GM19438 (cell line): Measurements from ENCODE around the gene BDH1.

ENCODE experiments used
- ATAC-seq: cut with Tn5 transposase; IDR thresholded peaks from one replicate; pipeline ENCODE4 v1.9.1; 2021; ENCODE audit warnings: low read depth; ENCODE audit not compliant: unreplicated experiment

Gene BDH1

DNA sequence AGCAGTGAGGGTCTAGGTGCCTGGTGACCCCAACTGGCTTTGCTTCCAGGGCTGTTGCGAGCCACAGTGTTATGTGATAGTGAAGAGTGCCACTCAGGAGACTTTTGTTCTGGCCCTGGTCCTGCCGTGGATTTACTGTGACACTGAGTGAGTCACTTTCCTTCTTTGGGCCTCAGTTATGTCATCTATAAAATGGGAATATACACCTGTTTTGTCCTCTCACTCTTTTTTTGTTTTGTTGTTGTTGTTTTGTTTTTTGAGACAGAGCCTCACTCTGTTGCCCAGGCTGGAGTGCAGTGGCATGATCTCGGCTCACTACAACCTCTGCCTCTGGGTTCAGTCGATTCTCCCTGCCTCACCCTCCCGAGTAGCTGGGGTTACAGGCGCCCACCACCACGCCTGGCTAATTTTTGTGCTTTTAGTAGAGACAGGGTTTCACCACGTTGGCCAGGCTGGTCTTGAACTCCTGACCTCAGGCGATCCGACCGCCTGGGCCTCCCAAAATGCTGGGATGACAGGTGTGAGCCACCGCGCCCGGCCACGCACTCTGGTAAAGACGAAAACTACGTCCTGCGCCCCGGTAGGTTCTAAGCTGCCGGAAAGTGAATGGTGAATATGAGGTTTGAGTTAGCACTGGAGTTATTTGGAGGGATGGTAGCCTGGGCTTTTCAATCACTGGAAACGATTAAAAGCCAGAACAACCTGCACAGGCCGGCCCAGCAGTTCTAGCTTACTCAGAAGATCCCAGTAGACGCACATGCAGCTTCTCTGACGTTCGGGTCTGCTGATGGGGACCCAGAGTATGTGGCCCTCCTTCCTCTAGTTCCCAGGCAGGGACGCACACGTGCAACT lies 46.6 kb downstream of the BDH1 start:
- no peak for ATAC-seq

DNA sequence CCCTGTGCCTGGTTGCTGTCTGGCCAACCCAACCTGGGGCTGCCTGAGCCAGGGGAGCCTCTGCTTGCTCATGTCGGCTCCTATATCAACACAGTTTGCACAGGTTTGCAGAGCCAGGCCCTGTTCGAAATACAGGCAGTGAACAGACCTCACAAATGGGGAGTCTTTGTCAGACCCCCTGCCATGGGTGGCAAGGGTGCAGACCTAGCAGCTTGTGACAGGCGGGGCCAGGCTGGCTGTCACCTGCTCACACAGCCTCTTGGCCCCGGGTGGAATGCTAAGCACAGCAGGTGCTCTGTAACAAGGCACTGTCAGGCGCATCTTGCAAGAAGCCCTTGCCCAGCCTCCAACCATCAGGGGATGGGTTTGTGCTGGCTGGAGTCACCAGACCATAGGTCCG lies 47.3 kb downstream of the BDH1 start:
- ATAC-seq, result no peak

DNA sequence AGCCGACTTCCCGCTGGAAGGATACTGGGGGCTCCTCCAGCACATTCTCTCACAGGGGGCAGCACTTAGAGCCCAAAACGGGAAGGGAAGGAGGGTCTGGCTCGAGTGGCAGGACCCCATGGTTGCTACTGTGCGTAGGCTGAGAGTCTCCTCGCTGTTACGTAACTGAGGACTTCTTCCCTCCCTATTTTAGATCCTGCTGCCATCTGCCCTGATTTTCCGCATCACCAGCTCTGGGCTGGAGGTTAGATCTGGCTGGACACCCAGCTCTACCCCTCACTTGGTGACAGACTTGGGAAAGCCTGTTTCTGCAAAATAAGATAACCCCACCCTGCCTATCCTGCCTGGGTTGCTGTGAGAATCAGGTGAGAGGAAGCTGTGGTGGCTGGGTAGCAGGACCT lies 47.7 kb downstream of the BDH1 start:
- ATAC-seq, result no peak

DNA sequence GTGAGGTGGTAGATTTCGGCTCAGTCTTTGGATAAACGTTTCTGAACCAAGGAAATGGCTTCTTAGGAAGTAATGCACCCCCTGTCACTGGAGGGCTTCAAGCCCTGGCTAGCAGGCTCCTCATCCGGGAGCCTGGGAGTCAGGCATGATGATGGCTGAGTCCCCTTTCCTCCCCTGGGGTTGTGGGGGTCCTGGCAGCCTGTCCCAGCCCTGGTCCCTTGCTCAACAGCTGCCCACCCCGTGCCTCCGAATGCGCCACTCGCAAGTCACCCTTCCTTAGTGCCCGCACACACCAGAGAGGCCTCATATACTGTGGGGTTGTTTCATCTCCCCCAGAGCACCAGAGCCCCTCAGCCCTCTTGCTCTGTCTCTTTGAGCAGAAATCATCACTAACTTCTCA lies 48.2 kb downstream of the BDH1 start:
- no peak for ATAC-seq

DNA sequence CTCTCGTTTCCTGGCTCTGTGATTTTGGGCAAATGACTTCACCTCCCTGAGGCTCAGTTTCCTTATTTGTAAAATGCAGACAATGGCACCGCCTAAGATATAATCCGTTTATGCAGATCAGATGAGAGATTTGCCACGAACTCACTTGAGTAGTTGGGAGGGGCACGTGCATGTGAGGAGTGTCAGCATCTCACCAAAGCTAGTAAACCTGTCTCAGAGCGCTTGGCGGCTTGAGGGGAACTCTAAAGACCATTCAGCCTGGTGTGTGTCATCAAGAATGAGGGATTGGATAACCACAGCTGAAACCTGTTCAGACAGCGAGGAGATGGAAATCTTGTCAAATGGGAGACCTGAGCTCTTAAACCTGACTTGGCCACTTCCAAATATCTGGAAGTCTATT lies 48.7 kb downstream of the BDH1 start:
- no peak for ATAC-seq

DNA sequence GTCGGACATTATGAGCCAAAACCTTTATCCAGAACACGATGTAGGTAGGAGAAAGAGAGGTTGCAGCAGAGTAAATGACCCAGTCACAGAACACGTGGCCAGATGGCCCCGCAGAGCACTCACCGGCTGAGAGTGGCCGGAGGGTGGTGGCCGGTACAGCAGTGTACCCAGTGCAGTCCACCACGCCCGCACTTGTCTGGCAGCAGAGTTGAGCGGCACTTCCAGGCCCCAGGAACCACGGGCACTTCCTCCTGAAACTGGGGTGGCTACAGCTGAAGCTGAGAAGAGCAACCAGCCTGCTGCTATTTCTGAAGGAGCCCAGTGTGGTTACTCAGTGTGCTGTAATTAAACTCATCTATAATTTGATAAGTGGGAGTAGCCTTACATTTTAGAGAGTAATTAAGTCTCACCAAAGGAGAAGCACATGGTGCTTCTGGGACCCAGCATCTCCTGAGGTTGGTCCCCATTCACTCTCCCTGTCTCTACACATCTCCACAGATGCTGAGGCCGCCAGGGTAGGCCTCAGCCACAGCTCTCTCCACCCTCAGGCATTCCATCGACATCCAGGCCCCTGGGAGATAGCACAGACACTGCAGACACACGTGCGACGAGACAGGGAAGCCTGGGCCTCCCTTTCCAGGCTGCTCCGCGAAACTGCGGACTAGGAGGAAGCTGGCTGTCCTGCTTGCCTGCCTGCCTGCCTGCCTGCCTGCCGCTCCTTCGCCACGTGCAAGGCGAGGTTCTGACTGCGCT lies 49.8 kb downstream of the BDH1 start:
- ATAC-seq, result no peak

DNA sequence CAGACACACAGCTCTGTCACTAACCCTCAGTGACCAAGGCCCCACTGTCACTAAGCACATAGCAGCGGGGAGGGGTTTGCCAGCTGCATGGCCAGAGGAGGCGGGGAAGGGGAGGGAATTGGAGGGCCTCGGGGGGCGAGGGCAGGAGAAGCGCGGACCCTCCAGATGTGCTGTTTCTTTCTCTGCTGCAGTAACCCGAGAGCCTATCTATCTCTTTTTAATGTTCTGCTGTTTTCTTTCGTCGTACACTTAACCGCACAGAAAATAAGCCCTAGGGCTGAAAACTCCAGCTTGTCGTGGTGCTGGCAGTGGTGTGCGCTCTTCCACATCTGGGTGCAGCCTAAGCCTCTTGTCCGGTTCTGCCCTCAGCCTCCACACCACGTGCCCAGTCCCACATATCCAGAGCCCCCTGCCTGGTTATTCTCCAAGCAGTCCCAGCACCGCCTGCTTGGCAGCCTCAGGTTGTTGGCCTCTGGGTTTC lies 51.1 kb downstream of the BDH1 start:
- ATAC-seq, result no peak

DNA sequence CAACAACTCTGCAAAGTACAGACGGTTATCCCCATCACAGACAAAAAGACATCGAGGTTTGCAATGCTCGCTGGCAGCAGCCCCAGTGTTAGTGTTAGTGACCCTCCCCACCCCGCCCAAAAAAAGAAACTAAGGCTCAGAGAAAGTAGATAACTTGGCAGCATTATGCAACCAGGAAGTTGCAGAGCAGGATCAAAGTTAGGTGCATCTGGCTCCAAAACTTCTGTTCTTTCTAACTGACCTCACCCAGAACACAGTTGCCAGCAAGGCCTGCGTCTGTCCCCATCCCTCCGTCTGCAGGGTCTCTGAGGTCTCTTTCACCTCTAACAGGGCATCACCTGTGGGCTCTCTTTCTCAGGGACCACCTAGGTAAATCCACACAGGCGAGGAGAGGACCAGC lies 51.5 kb downstream of the BDH1 start:
- no peak for ATAC-seq

DNA sequence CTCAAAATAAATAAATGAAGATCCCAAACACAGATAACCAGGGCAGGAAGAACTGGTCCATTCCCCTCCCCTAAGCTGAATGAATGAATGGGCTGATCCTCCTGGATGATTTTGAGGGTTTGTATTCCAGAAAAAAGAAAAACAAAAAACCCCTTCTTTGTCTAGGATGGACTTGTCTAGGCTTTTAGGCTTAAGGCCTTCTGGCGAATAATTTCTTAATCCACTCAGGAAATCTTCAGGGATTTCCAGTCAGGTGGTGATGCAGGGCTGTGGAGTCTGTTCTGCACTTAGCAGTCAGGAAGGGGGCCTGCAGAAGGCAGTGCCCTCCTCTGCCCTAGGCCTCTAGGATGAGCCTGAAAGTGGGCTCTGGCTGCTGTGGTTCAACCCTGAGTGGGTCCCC lies 52.1 kb downstream of the BDH1 start:
- ATAC-seq, result no peak

DNA sequence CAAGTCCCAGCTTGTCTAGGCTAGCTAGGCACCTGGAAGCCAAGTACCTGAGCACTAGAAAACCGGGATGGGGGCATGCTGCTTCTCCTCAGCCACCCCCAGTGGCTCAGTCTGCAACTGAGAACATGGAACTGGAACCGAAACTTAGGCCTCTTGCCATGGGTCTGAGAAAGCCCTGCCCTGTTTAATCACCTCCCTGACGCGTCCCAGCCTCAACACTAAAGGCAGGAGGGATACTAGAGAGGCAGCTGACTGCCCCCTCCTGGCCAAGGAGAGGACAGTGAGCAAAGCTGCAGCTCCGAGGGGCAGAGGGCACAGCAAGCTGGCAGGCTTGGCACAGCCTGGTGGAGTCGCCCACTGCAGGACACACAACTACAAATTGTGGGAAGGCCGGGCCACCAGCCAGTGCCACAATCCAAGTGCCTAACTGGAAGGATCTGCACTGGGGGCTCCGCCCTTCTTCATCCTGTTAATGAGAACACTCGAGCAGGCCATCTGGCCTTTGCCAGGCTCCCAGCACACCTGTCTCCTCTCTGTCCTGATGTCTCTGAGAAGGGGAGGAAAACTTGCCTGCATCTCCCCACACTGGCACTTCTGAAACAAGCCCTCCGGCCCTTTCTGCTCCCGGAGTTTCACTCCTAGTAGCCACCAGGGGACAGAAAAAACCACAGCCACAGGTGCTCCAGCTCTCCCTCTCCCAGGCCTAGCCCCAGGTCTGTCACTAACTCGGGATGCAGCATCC lies 53.7 kb downstream of the BDH1 start:
- no peak for ATAC-seq

DNA sequence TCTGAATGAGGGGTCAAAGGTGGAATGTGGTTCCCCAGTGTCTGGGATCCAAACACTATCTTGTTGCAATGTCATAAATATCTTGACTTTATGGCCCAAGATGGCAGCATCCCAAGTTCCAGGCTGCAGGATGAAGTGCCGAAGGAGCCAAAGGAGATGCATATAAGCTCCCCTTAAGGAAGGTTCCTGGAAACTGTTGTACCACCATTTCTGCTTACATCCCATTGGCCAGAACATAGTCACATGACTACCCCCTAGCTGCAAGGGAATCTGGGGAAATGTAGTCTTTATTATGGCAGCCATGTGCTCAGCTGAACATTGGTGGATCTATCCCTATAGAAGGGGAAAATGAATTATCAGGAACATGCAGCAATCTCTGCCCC lies 54.3 kb downstream of the BDH1 start:
- ATAC-seq, result no peak

DNA sequence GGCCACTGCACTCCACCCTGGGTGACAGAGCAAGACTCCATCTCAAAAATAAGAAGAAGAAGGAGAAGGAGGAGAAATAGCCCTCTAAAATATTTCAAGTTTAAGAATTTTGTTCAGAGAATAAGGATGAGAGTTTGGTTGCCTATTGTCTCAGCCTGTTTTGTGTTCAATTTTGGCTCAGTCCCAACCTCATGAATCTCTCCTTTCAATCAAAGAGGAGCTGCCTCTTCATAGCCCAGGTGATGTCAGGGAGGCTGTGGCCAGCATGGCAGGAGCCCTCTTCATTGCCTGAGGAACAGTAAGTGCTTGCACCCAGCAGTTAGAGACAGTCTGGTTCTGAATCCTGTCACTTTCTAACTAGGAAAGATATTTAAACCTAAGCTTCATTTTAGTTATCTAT lies 55.0 kb downstream of the BDH1 start:
- ATAC-seq, result no peak

DNA sequence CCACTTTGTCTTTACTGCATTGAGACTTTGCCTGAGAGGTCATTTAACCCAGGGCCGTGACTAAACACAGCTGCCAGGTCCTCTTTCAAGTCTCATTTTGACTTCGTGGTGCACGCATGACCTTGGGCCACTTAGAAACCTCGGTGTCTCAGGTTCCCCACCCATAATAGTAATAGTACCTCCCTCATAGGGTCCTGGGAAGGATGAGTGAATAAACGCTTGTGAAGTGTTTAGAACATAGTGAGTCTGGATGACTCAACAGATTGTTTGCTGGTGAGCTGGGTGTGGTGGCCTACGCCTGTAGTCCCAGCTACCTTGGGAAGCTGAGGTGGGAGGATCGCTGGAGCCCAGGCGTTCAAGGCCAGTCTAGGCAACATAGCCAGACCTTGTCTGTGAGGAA lies 56.3 kb downstream of the BDH1 start:
- ATAC-seq, result no peak

DNA sequence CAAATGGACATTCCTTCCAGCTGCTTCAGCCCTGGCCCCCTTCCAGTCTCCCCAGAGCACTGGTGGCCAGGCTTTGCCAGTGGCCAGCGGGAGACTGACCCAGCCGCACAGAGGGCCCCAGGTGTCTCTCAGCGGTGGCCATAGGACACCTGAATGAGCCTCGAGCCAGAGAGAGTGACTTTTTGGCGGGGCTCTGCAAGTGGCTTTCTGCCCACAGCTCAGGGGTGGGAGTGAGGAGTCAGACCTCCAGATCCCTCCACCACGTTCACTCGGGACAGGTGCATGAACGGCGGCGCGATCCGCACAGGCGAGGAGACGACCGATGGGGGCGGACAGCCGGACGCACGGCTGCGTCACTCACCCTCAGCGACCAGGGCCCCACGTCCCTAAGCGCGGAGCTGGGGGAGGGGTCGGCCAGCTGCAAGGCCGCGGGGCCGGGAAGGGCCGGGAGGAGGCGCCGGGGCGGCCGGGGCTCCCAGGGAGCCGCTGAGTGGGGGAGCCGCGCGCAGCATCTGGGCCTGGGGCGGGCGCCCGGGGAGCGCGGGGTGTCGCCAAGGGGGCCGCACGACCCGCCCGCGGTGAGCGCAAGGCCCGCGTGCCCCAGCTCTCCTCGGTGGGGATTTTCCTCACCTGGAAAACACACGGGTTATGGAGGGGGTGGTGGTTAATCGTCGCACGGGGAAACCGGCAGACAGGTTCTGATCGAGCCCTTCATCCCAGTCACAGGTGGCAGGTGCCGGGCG lies 57.1 kb downstream of the BDH1 start:
- no peak for ATAC-seq

DNA sequence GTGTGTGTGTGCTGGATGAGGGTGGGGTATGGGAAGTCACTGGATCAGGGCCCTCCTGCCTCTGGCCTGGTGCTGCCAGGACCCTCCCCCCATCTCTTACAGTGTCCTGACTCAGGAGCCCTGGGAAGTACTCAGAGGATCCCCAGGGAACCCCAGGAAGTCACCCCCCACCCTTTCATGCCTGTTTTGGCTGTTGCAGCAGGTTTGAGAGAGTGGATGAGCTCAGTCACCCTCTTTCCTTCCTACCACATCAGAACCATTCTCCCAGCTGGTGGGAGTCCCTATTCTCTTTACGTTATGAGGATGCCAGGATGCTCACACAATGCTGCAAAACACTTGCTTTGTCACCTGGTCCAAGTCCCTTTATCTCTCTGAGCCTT lies 59.0 kb downstream of the BDH1 start:
- no peak for ATAC-seq

DNA sequence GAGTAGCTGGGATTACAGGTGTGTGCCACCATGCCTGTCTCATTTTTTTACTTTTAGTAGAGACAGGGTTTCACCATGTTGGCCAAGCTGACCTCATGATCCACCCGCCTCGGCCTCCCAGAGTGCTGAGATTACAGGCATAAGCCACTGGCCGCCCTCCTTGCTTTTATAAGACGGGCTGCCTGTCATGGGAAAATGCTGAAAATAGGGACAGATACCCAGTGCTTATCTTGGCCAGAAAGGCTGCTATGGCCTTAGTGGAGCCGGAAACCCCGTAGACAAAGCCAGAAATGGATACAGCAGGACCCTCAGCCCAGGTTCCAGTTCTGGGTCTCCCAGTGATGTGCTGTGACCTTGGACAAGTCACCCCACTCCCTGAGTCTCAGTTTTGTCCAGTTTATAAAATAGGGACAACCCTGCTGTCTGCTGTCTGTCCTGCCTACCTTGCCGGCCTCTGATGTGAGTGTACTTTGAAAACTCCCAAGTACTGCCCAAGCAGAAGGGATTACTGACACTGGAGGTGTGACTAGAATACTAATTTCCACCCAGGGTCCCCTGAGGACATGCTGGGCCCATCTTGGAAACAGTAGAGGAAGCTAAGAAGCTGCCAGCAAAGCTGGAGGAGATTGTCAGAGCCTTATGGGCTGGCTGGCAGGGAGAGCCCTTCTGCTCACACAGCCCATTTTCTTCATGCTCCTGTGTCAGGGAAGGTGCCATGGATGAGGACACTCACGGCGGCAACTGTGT lies 59.6 kb downstream of the BDH1 start:
- no peak for ATAC-seq

DNA sequence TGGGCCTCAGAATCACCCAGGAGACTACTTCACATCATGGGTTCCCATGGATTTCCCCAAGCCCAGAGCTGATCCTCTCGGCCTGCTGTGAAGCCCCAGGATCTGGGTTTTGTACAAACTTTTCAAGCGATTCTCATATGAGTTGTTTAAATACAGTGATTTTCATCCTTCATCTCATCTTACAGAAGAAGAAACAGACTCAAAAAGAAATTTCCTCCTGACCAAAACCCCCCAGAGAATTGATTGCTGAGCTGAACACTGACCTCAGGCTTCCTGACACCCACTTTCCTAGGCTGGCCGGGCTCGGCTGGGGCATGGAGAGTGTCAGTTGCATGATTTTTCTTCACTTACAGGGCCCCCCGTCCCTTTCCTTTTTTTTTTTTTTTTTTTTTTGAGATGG lies 60.3 kb downstream of the BDH1 start:
- ATAC-seq, result no peak

DNA sequence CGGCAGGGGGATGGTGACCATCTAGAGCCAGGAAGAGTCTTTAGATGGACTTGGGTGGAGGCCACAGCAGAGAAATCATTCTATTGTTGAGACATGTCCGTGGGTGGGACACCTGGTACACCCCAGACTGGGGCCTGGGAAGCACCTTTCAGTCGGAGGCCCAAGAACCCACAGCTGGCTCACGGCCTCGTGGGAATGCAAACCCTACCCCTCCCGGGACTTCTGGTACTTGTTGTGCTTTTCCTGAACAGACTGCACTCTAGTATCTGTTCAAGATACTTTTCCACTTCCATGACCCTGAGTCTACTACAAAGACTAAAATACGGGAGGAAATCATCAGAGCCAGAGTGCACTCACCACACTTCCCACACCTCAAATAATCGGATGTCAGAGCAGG lies 60.7 kb downstream of the BDH1 start:
- ATAC-seq, result no peak

DNA sequence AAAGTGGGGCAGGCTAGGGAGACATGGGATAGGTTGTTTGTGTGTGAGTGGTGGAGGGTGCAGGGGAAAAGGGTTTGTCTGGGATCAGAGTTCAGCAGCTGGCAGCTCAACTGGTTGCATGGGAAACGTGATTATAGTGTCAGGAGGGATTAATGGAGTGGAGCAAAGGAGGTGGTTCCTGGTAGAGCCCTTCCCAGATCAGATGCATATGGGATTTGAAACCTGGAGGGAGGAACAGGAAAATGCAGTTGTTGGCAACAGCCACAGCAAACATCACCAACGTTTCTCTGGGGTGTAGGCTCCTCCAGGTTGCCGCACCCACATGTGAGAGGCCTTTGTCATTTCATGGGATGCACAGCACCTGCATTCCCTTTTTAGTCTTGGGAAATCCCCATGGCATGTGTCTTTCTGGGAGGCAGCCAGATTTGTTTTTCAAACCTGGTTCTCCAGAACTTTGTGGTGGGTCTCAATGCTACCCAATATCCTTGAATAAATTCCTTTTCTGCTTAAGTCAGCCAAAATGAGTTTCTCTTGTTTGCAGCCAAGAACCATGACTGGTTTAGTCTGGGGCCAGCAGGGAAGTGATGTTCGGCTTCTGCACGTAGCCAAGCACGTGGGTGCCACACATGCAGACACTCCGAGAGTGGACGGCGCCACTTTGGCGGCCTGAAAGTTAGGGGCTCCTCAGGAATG lies 61.3 kb downstream of the BDH1 start:
- no peak for ATAC-seq
